ENCODE data around the gene RMI1.
"Not testable (repeated sequence)": the region's sequence is repeated elsewhere in the genome, so short reads cannot be mapped to it uniquely, and the experiment has no call there.

Gene RMI1

GRCh38 chr9:83980395-83981125 is at the start of gene RMI1:
Gene RMI1 (plus strand): TSS chr9:83980805. CDS start chr9:84000987, 20,182 bp downstream.
- peak; percentile 100 for DNase-seq

- DNase-seq, result no peak
Measured at GRCh38 chr9:83930881-83931280, 49.7 kb upstream of the RMI1 start.

- no peak for DNase-seq
Measured at GRCh38 chr9:83932011-83932410, 48.6 kb upstream of the RMI1 start.

GRCh38 chr9:83932851-83933250 is 47.8 kb upstream of the RMI1 start:
- no peak for DNase-seq

- DNase-seq, result no peak
Measured at GRCh38 chr9:83933790-83934189, 46.8 kb upstream of the RMI1 start.

- DNase-seq, result no peak
Measured at GRCh38 chr9:83934569-83935275, 45.9 kb upstream of the RMI1 start.

GRCh38 chr9:83935276-83935935 is 45.2 kb upstream of the RMI1 start:
- no peak for DNase-seq

GRCh38 chr9:83936523-83936922 is 44.1 kb upstream of the RMI1 start:
- no peak for DNase-seq

GRCh38 chr9:83937861-83938455 is 42.6 kb upstream of the RMI1 start:
- no peak for DNase-seq

- DNase-seq, result no peak
Measured at GRCh38 chr9:83940590-83941303, 39.9 kb upstream of the RMI1 start.

GRCh38 chr9:83948096-83948495 is 32.5 kb upstream of the RMI1 start:
- DNase-seq, result not testable (repeated sequence)

GRCh38 chr9:83956086-83956435 is 24.5 kb upstream of the RMI1 start:
- DNase-seq, result peak; percentile 61

GRCh38 chr9:83956436-83957247 is 24.0 kb upstream of the RMI1 start:
- peak; percentile 81 for DNase-seq

- DNase-seq, result no peak
Measured at GRCh38 chr9:83957248-83957513, 23.4 kb upstream of the RMI1 start.

- DNase-seq, result no peak
Measured at GRCh38 chr9:83959061-83959460, 21.5 kb upstream of the RMI1 start.

GRCh38 chr9:83960991-83961390 is 19.6 kb upstream of the RMI1 start:
- no peak for DNase-seq

- DNase-seq, result no peak
Measured at GRCh38 chr9:83962165-83962564, 18.4 kb upstream of the RMI1 start.

GRCh38 chr9:83964973-83965349 is 15.6 kb upstream of the RMI1 start:
- no peak for DNase-seq

- no peak for DNase-seq
Measured at GRCh38 chr9:83965350-83966208, 15.0 kb upstream of the RMI1 start.

- DNase-seq, result no peak
Measured at GRCh38 chr9:83966209-83966582, 14.4 kb upstream of the RMI1 start.

- DNase-seq, result no peak
Measured at GRCh38 chr9:83967073-83967472, 13.5 kb upstream of the RMI1 start.
